Endothelial cell of umbilical vein (primary cell): ENCODE measurements around the gene KRTAP4-3. TPM values are rescaled to one million over a fixed set of nuclear protein-coding genes. Genes with fewer than 3 reads are reported as not detected.

Experiments
- BruUV-seq: library from RNA; stranded (reverse); fragments of 400-500 nt; replicated peaks from 2 replicates; lab custom pipeline; 2021; lab: Mats Ljungman, UMichigan
- CTCF ChIA-PET: fragments of 300-600, 350-600 bp; sonication (Branson Sonifier 250); formaldehyde crosslinking; loops from one replicate; lab custom pipeline; 2021; ENCODE audit warnings: antibody characterized with exemption, inconsistent platforms; lab: Charles Lee
- POLR2A ChIA-PET: fragments of 300-600, 350-600 bp; sonication (Branson Sonifier 250); formaldehyde crosslinking; loops from one replicate; lab custom pipeline; 2021; ENCODE audit warnings: antibody characterized with exemption, inconsistent platforms; lab: Charles Lee
- DNase-seq: peaks from one replicate; pipeline ENCODE4 v3.0.0-alpha.2; 2011; ENCODE audit warnings: low read depth, low spot score
- FAIRE-seq: peaks from 2 replicates; lab custom pipeline; 2011; peaks lifted over from hg19 to GRCh38; lab: Jason Lieb, UNC
- H2AFZ ChIP-seq: 2 replicates; pipeline ENCODE4 v1.6.0; 2012; ENCODE audit warnings: low read depth, low read length, control low read depth, inconsistent platforms
- H3K27ac ChIP-seq: 2 replicates; pipeline ENCODE4 v1.5.1; 2011; ENCODE audit warnings: low read depth, mild to moderate bottlenecking, control low read depth, low read length, moderate library complexity; ENCODE audit not compliant: insufficient read depth
- H3K27me3 ChIP-seq, 2 experiments: 2 replicates each; pipeline versions ENCODE4 v1.6.0 to v1.6.1; 2011; ENCODE audit warnings: low read length in 2 of 2, mixed read lengths in 1 of 2; ENCODE audit not compliant: control insufficient read depth in 2 of 2, insufficient read depth in 2 of 2
- H3K36me3 ChIP-seq, 2 experiments: 2 replicates in 1 of 2; 3 replicates in 1 of 2; pipeline ENCODE4 v1.5.1; 2011; ENCODE audit warnings: low read length in 2 of 2, mild to moderate bottlenecking in 1 of 2, moderate library complexity in 1 of 2; ENCODE audit not compliant: control insufficient read depth in 2 of 2, insufficient read depth in 2 of 2; ENCODE audit errors: extremely low read depth in 1 of 2
- H3K4me1 ChIP-seq: 3 replicates; pipeline ENCODE4 v1.5.1; 2011; ENCODE audit warnings: mild to moderate bottlenecking, low read length; ENCODE audit not compliant: control insufficient read depth, insufficient read depth; ENCODE audit errors: extremely low read depth
- H3K4me2 ChIP-seq: 2 replicates; pipeline ENCODE4 v1.6.1; 2011; ENCODE audit warnings: low read length, control low read depth, mixed read lengths; ENCODE audit not compliant: insufficient read depth
- H3K4me3 ChIP-seq, 3 experiments: fragments of 200-600 bp in 1 of 3; sonication (generic), shearing (Covaris generic) in 1 of 3; replicated peaks in 1 of 3; 2 replicates each; pipeline ENCODE4 v1.5.1; 2011 to 2016; ENCODE audit warnings: control low read depth in 3 of 3, low read length in 3 of 3, mild to moderate bottlenecking in 2 of 3, inconsistent platforms in 1 of 3, low read depth in 1 of 3, moderate library complexity in 1 of 3; ENCODE audit not compliant: insufficient read depth in 1 of 3
- H3K79me2 ChIP-seq: 2 replicates; pipeline ENCODE4 v1.6.0; 2012; ENCODE audit warnings: low read length, inconsistent platforms; ENCODE audit not compliant: control insufficient read depth, insufficient read depth
- H3K9ac ChIP-seq: replicated peaks from 2 replicates; pipeline ENCODE3; 2011; ENCODE audit warnings: low read length, control low read depth; ENCODE audit not compliant: insufficient read depth; ENCODE audit errors: extremely low read depth
- H3K9me1 ChIP-seq: replicated peaks from 3 replicates; pipeline ENCODE4 v1.6.0; 2011; ENCODE audit warnings: mild to moderate bottlenecking, low read length; ENCODE audit not compliant: control insufficient read depth, insufficient read depth; ENCODE audit errors: extremely low read depth
- H3K9me3 ChIP-seq: replicated peaks from 2 replicates; pipeline ENCODE4 v1.5.1; 2012; ENCODE audit warnings: low read length, inconsistent platforms; ENCODE audit not compliant: control insufficient read depth, insufficient read depth
- H4K20me1 ChIP-seq: replicated peaks from 2 replicates; pipeline ENCODE3; 2011; ENCODE audit warnings: mild to moderate bottlenecking, low read length; ENCODE audit not compliant: control insufficient read depth, insufficient read depth; ENCODE audit errors: extremely low read depth
- EZH2 ChIP-seq: IDR thresholded peaks from 2 replicates; pipeline ENCODE4 v1.6.1; 2012; ENCODE audit warnings: borderline replicate concordance, low read depth, mild to moderate bottlenecking, moderate library complexity, low read length, inconsistent platforms; ENCODE audit not compliant: severe bottlenecking
- FOS ChIP-seq: IDR thresholded peaks from 2 replicates; pipeline ENCODE4 v1.6.1; 2011; ENCODE audit warnings: mild to moderate bottlenecking, low read length, moderate library complexity, borderline replicate concordance; ENCODE audit not compliant: insufficient read depth
- GATA2 ChIP-seq: IDR thresholded peaks from 2 replicates; pipeline ENCODE4 v1.7.0; 2011; ENCODE audit warnings: low read depth, mild to moderate bottlenecking, moderate library complexity, mixed read lengths, low read length; ENCODE audit not compliant: insufficient read length, insufficient read depth
- JUN ChIP-seq: IDR thresholded peaks from 2 replicates; pipeline ENCODE4 v1.6.1; 2011; ENCODE audit warnings: borderline replicate concordance, low read depth; ENCODE audit not compliant: insufficient read length, insufficient read depth
- MYC ChIP-seq: IDR thresholded peaks from one replicate; pipeline ENCODE4 v1.6.1; 2011; ENCODE audit warnings: mild to moderate bottlenecking, low read depth, low read length
- POLR2A ChIP-seq: IDR thresholded peaks from 2 replicates; pipeline ENCODE4 v1.6.1; 2012; ENCODE audit warnings: low read depth, mild to moderate bottlenecking, control low read depth, low read length
- POLR2AphosphoS5 ChIP-seq: IDR thresholded peaks from 2 replicates; pipeline ENCODE4 v1.6.1; 2012; ENCODE audit warnings: low read depth, mild to moderate bottlenecking, control low read depth, low read length, moderate library complexity; ENCODE audit not compliant: insufficient read depth
- dilution Hi-C: fragments of 300-500 bp; cut with MboI; formaldehyde crosslinking; loops from one replicate; pipeline ENCODE4 v1.15.0; 2019; ENCODE audit warnings: low sequenced_read_pairs; ENCODE audit not compliant: extremely low pct_ligation_motif_present
- intact Hi-C: fragments of 100-400 bp; cut with micrococcal nuclease; formaldehyde crosslinking; loops from one replicate; pipeline ENCODE4 v1.10.0; 2022
- polyA plus RNA-seq, 4 experiments: library from polyadenylated mRNA; depleted of rRNA in 3 of 4; stranded (reverse) in 3 of 4; unstranded in 1 of 4; fragments of >200 nt; gene quantifications; 2 replicates each; pipeline versions ENCODE4 v1.2.1 to v1.2.3, GENCODE V29; 2011 to 2012; ENCODE audit warnings: missing spikeins in 1 of 4
- total RNA-seq: library from RNA; stranded (reverse); gene quantifications from 2 replicates; pipeline ENCODE4 v1.2.3, GENCODE V29; 2021
- TF ChIP-seq, protein P1 (sequence below), 2 donors: IDR thresholded peaks; 1 replicate in 1 of 2; 2 replicates in 1 of 2; pipeline ENCODE4 v1.5.1; 2011; ENCODE audit warnings: low read length in 2 of 2, mild to moderate bottlenecking in 2 of 2, moderate library complexity in 2 of 2, control low read depth in 1 of 2, inconsistent platforms in 1 of 2, low read depth in 1 of 2; ENCODE audit not compliant: insufficient read depth in 1 of 2; ENCODE audit errors: extremely low read depth in 1 of 2
- TF ChIP-seq, protein P2 (sequence below): IDR thresholded peaks from 2 replicates; pipeline ENCODE4 v1.6.1; 2011; ENCODE audit not compliant: insufficient read depth, insufficient read length

KRTAP4-3 gene
- total and polyA plus RNA-seq, 2 donors (not counting 3 experiments of a cell fraction or from before 2014, with no cell fraction given): not detected

DNA sequence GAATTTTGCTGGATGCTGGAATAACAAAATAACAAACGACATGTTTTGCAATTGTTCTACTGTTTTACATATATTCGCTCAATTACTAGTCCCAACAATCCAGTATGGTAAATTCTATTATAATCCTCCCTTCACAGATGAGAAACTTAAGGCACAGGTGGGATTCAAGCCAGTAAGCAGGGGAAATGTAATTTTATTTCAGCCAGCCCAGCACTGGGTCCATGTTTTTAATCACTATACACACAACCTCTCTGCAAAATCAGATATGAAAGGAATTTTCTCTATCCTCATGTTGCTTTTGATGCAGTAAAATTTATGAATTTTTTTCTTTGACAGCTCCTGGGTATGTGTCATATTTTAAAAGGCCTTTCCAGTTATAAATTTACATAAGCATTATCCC lies 22.8 kb downstream of the KRTAP4-3 start:
- intact Hi-C loops: no loop called here
- Histone ChIP-seq H3K4me2 (no peak overlapping the region), H3K27me3 (no peaks in the 10 kb centered on the region), H3K79me2 (no peaks in the 10 kb centered on the region), H3K9ac (no peak overlapping the region), H3K4me3 (no peak overlapping the region), H3K36me3 (no peaks in the 10 kb centered on the region), H3K27ac (no peak overlapping the region), H2AFZ (no peak overlapping the region), H3K9me1 (no peaks in the 10 kb centered on the region), H4K20me1 (no peaks in the 10 kb centered on the region), H3K4me1 (no peaks in the 10 kb centered on the region), H3K9me3 (no peaks in the 10 kb centered on the region)
- FAIRE-seq (no peak), DNase-seq (no peak)
- ChIA-PET POLR2A (no interaction called here), CTCF (no interaction called here)
- no TSS peak for BruUV-seq
- dilution Hi-C loops: no loop called here
- TF ChIP-seq, protein P1, sequence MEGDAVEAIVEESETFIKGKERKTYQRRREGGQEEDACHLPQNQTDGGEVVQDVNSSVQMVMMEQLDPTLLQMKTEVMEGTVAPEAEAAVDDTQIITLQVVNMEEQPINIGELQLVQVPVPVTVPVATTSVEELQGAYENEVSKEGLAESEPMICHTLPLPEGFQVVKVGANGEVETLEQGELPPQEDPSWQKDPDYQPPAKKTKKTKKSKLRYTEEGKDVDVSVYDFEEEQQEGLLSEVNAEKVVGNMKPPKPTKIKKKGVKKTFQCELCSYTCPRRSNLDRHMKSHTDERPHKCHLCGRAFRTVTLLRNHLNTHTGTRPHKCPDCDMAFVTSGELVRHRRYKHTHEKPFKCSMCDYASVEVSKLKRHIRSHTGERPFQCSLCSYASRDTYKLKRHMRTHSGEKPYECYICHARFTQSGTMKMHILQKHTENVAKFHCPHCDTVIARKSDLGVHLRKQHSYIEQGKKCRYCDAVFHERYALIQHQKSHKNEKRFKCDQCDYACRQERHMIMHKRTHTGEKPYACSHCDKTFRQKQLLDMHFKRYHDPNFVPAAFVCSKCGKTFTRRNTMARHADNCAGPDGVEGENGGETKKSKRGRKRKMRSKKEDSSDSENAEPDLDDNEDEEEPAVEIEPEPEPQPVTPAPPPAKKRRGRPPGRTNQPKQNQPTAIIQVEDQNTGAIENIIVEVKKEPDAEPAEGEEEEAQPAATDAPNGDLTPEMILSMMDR (IDR thresholded peaks at IDR 0.05; ENCODE audit: extremely low read depth in 1 of 2, insufficient read depth in 1 of 2, low read depth in 1 of 2, low read length in 2 of 2): no peak
- TF ChIP-seq POLR2AphosphoS5 (no peak), EZH2 (no peak), FOS (no peak), JUN (no peak), MYC (no peak), POLR2A (no peak), GATA2 (no peak)
- TF ChIP-seq, protein P2, sequence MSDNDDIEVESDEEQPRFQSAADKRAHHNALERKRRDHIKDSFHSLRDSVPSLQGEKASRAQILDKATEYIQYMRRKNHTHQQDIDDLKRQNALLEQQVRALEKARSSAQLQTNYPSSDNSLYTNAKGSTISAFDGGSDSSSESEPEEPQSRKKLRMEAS: no peak
